GM21367 (cell line): ENCODE results near the gene DDA1.
A peak's percentile ranks its signal among the peaks of the same experiment; 100 is the strongest.
"Not testable (repeated sequence)": the region's sequence is repeated elsewhere in the genome, so short reads cannot be mapped to it uniquely, and the experiment has no call there.

Experiments used
- ATAC-seq: cut with Tn5 transposase; IDR thresholded peaks from one replicate; pipeline ENCODE4 v1.9.1; 2021; ENCODE audit not compliant: unreplicated experiment

DDA1 gene

DNA sequence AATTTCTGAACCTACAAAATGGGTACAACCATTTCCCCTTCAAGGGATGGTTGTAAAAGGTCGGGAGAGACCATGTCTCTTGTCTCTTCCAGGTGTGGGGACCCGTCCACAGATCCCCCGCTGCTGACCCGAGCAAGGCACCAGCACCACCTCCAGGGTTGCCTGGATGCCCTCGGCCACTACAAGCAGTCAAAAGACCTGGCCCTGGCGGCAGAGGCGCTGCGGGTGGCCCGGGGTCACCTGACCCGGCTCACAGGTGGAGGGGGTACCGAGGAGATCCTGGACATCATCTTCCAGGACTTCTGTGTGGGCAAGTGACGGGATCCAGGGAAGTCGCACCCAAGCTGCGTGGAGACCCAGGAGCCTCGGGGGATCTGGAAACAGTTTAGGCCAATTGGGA is 32.0 kb downstream of the DDA1 start:
- no peak for ATAC-seq

DNA sequence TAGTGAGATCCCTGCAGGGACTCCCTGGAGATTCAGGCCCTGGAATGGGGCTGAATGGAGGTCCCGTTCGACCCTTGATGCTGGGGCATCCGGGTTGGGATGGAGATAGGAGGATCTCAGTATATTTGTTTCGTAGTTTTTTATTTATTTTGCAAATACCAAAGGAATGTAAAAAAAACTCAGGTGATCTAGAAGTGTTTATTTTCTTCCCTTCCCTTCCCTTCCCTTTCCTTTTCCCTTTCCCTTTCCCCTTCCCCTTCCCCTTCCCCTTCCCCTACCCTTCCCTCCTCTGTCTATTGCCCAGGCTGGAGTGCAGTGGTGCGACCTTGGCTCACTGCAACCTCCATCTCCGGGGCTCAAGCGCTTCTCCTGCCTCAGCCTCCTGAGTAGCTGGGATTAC is 32.5 kb downstream of the DDA1 start:
- no peak for ATAC-seq

DNA sequence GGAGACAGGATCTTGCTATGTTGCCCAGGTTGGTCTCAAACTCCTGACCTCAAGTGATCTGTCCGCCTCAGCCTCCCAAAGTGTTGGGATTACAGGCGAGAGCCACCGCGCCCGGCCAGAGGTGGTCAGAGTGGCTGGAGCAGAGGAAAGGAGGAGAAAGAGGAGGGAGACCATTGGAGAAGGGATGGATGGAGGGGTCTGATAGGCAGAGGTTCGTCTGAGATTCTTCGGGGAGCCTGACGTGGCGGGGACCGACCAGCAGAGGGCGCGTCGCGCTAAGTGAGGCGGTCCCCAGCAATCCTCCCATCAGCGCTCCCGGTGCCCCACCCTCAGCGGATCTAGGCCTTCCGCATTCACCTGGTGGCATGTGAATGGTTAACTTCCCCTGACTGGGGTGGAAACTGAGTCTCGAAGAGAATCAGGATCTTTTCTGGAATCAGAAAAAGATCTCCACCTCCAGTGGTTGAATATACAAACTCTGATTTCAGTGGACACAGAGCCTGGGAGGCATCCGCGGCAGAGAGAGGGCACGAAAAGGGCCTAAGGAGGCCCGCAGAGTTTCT is 36.8 kb downstream of the DDA1 start:
- ATAC-seq = no peak

DNA sequence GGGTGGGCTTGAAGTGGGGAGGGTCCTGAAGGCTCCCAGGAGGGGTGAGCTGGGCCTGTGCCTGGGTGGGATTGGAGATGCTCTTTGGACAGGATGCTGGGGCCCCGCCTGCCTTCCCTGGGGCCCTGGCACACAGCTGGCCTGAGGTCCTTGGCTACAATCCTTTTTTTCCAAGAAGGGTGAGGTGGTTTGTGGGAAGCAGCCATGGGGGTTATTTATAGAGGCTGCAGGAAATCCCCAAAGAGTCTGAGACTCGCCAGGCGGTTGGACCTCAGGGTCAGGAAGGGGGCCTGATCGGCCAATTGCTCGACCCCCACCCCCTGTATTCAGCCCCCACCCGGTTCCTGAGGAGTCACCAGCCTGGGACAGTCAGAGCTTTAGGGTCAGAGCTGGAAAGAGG is 38.0 kb downstream of the DDA1 start:
- no peak for ATAC-seq

DNA sequence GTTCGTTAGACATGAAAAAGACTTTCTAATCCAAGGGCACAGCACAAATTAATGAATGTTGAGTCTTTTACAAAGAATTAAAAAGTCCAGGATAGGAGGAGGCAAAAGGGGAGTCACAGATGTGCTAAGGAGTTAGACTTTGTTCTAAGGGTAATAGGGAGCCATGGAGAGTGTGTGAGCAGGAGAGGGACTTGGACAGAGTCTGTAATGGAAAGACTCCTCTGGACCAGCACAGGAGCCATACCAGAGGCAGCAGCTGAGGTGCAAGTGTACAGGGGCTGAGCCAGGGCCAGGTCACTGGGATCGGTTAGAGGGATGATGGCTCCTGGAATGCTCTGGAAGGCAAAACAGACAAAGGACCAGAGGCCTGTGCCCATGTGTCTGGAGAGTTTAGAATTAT is 38.5 kb downstream of the DDA1 start:
- ATAC-seq = no peak

DNA sequence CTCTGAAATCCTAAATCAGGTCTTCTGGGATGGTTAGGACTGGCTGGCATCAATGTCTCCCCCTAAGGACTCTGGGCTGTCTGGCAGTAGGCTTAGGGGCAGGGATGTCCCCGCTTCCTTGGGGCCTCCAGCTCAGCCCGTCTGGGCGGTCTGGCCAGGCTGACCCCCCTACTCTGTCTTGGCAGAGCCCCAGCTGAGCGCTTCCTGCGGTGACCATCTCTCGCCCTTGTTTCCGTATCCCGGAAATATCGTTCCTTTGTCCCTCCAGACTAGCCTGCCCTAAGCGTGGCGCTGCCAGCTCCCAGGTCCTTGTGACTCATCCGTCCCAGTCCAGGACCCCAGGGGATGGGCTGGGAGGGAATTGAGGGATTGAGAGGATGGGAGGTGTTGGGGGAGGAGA is 39.3 kb downstream of the DDA1 start:
- no peak for ATAC-seq

DNA sequence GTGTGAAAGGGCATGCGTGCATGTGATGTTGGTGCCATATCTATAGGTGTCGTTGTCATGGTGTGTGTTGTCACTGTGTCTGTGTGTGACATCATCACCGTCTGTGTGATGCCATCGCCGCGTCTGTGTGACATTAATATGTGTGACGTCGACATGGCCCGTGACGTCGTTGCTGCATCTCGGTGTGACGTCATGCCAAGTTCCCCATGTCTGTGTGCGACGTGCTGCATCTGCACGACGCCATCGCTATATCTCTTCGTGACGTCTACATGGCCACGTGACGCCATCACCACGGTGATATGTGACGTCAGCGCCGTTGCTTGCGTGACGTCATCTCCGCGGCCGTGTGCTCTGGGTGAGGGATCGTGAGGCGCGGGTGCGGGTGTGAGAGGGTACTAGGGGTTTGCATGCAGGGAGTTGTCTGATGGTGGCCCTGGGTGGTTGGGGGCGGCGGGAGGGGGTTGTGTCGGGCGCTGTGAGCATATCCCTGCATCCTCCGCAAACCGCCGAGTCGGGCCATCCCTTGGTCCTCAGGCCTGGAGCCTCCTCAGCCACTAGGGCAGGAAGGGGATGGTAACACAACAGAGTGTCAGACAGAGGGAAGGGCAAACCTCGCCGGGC is 42.6 kb downstream of the DDA1 start:
- no peak for ATAC-seq

DNA sequence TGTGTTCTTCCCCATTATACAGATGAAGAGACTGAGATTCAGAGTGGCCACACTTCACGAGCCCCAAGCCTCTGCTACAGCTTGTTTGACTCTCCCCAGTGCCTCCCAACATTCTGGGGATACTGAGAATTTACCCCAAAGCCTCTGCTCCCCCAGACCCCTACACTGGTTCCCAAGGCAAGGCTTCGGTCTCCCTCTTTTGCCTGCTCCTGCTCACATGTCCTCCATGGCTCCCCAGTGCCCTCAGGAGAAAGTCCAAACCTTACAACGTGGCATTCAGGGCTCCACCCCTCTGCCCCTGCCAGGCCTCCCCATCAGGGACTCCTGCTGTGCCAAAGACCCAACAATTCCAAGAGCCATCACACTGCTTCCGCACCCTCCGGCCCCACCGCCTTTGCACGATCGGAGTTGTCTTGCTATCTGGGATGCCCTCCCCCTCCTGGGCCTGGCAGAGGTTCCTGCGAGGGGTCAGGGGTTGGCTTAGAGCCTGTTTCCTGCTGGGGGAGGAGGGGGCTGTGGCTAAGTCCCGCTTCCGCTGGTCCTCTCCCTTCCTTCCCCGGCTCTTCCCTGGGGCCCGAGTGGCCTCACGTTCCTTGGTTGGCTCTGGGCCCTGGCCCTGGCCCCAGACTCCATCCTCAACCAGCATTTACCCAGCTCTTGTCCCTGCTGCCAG is 43.4 kb downstream of the DDA1 start:
- ATAC-seq = no peak

DNA sequence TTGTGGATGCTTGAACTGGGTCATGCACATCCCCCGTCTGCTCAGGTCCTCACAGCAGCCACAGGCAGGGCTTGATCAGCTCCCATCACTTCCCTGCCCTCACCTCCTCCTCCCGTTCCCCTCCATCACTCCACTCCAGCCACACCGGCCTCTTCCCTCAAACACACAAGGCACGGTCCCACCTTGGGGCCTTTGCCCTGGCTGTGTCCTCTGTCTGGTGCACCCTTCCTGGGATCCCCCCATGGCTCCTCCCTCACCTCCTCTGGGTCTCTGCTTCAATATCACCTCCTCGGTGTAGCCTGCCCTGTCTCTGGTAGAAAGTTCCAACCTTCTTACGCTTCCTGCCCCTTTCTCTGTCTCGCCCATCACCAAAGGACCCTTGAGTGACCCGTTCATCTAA is 44.0 kb downstream of the DDA1 start:
- no peak for ATAC-seq

DNA sequence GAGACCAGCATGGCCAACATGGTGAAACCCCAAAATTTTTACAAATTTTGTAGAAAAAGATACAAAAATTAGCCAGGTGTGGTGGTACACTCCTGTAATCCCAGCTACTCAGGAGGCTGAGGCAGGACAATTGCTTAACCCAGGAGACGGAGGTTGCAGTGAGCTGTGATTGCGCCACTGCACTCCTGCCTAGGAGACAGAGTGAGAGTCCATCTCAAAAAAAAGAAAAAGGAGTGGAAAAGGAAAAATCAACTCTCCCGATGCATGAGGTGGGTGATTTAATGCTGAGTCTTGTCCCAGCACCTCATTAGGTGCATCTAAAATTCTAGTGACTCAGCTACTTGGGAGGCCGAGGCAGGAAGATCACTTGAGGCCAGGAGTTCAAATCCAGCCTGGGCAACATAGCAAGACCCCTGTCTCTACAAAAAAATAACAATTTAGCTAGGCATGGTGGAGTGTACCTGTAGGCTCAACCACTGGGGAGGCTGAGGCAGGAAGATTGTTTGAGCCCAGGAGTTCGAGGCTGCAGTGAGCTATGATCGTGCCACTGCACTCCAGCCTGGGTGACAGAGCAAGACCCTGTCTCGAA is 47.8 kb downstream of the DDA1 start:
- no peak for ATAC-seq

DNA sequence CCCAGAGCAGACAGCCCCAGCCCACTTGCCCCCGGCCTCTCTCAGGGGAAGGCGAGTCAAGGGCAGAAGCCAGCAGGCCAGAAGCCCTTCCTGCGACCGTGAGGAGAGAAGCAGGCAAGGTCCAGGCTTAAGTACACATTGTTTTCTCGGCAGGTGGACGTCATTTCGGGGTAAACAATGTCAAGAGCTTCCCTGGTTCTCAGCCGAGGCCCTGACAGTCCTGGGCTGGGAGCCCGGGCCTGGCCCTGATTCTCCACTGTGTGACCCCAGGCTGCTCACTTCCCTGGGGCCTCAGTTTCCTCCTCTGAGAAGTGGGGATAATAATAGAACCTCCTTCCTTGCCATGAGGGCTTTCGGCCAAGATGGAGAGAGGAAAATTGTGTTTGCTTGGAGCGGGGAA is 48.4 kb downstream of the DDA1 start:
- ATAC-seq = no peak

DNA sequence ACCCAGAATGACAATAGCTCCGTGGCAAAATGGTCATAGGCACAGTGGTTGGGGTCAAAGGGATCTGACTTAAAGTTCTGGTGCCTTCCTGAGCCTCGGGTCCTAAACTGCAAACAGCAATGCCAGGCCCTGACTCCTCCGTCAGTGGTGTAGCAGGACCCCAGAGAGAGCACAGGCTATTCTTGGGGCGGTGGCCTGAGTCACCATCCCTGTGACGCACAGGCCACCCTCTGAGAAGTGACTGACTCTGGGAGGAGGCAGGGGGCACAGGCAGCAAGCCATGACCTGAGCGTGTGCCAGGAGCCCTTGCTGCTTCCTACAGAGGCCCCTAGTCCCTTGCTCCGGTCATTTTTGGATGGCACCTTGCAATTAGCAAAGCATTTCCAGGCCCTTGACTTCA is 49.0 kb downstream of the DDA1 start:
- no peak for ATAC-seq

DNA sequence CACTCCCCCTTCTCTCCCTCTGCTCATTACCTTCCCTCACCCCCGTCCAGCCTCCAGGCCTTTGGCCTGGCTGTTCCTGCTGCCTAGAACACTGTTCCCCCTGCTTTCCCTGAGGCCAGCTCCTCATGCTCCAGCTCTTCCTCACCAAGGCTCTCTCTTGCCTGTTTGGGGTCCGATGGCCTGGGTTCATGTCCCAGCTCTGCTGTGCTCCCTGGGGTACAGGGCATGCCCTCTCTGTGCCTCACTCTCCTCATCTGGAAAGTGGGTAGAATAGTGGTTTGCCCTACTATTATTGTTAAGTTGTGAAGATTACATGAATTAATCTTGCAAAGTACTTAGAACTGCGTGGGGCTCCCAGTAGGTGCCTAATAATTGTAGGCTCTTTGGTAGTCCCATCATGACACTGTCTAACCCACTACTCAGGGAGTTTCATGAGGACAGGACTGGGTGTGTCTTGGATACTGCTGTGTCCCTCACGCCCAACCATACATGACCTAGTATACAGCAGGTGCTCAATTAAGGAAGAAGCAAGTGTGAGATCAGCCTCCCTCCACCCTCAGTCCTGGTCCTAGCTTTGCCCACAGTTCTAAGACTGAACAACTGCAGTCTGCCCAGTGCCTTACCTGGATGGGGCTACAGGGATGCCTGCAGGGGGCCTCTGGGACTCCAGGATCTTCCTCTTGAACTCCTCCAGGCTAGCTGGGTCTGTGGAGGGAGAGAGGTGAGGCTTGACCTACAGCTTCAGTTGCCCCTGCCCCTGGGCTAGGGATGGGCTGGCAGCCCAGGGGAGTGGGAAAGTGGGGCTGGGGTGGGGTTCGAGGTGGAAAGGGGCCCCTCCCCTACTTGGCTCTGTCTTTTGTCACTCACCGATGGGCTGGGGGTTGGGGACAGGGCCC is 50.8 kb downstream of the DDA1 start:
- ATAC-seq = no peak

DNA sequence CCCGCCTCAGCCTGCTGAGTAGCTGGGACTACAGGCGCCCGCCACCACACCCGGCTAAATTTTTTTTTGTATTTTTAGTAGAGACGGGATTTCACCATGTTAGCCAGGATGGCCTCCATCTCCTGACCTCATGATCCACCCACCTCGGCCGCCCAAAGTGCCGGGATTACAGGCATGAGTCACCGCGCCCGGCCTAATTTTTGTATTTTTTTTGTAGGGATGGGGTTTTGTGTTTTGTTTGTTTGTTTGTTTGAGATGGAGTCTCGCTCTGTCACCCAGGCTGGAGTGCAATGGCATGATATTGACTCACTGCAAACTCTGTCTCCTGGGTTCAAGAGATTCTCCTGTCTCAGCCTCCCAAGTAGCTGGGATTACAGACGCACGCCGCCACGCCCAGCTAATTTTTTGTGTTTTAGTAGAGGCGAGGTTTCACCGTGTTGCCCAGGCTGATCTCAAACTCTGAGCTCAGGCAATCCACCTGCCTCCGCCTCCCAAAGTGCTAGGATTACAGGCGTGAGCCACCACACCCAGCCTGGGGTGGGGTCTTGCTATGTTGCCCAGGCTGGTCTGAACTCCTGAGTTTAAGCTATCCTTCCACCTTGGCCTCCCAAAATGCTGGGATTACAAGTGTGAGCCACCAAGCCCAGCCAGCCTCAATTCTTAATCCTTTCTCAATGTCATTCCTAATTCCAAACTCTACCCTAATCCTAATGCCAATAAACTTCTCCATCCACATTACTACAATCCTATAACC is 54.7 kb downstream of the DDA1 start:
- not testable (repeated sequence) for ATAC-seq

DNA sequence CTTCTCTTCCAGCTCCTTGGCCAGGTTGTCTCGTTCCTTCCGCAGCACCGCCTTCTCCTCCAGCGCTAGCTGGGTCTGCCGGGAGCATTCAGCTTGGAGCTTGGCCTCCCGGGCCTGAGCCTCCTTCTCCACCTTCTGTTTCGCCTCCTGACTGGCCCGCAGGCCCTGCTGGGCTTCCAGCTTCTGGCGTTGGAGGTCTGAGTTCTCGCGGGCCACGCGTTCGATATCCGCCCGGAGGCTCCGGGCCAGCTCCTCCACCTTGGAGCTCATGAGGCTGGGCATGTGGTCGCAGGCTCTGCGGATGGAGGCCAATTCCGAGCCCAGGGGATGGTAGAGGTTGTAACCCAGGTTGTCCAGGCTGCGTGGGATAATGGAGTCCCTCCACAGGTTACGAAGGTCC is 56.0 kb downstream of the DDA1 start:
- no peak for ATAC-seq

DNA sequence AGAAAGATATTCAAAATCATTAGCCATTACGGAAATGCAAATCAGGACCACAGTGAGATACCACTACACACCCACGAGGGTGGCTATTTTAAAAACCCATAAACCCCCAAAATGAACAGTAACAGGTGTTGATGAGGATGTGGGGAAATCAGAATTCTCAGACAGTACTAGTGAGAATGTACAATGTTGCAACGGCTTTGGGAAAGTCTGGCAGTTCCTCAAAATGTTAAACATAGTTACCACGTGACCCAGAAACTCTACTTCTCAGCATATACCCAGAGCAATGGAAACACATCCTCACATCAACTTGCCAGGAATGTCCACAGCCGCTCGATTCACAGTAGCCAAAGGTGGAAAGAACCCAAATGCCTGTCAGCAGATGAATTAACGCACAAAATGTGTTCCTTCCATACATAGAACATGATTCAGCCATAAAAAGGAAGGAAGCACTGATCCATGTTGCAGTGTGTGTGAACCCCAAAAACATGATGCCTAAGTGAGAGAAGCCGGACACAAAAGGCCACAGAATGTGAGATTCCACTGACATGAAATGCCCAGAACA is 60.7 kb downstream of the DDA1 start:
- ATAC-seq = peak; percentile 88
